Measurements from ENCODE around the gene OPRL1.

Gene OPRL1

GRCh38 chr20:64035066-64035932 is 44.6 kb upstream of the OPRL1 start:
- TF ChIP-seq, protein P1, sequence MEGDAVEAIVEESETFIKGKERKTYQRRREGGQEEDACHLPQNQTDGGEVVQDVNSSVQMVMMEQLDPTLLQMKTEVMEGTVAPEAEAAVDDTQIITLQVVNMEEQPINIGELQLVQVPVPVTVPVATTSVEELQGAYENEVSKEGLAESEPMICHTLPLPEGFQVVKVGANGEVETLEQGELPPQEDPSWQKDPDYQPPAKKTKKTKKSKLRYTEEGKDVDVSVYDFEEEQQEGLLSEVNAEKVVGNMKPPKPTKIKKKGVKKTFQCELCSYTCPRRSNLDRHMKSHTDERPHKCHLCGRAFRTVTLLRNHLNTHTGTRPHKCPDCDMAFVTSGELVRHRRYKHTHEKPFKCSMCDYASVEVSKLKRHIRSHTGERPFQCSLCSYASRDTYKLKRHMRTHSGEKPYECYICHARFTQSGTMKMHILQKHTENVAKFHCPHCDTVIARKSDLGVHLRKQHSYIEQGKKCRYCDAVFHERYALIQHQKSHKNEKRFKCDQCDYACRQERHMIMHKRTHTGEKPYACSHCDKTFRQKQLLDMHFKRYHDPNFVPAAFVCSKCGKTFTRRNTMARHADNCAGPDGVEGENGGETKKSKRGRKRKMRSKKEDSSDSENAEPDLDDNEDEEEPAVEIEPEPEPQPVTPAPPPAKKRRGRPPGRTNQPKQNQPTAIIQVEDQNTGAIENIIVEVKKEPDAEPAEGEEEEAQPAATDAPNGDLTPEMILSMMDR (conservative IDR thresholded peaks at IDR 0.05; ENCODE audit: low read depth, low read length) = no peak
- no peak overlapping the region for H3K4me3 ChIP-seq (ENCODE audit: low read depth, low read length)
- DNase-seq (ENCODE audit: low read depth) = no peak

GRCh38 chr20:64035933-64036345 is 43.9 kb upstream of the OPRL1 start, which contains the start of gene C20orf204:
Gene C20orf204 (plus strand): TSS chr20:64036182. CDS start chr20:64036324, 142 bp downstream.
- DNase-seq (ENCODE audit: low read depth) = no peak

DNA sequence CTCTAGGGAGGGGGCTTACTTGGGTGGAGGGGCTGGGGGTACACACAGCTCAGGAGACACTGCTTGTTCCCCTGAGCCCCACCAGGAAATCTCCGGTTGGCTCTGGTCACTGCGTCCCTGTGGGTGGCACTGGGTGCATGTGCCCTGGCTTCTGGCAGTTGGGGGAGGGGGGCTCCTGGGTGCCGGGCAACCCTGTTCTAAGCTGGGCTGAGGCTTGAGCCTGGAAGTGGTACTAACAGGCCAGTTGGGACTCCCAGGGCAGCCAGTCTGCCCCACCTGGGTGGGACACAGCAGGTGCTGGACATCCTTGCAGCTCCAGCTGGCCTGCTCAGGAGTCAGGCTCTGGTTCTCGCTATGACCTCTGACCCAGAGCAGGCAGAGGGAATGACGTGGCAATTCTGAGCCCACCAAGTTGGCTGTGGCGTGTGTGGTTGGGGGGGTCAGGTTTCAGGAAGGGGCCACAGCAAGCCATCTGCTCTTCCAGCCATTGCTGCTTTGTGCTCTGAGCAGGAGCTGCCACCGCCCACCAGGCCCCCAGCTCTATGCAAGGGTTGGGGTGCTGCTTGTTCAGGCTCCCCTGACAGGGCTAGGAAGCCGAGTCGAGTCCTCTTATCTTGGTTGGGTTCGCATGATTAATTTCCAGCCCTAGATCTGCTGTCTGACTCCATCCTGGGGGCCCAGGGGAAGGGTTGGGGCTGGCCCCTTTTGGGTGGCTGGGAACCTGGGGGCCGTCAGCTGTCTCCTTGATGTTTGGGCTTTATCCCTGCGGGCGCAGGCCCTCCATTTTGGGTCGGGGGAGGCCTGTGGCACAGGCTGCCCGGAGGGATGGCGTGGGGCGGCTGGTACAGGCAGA is 43.3 kb upstream of the OPRL1 start:
- no peak overlapping the region for H3K4me3 ChIP-seq (ENCODE audit: low read depth, low read length)
- TF ChIP-seq, protein P1 (conservative IDR thresholded peaks at IDR 0.05; ENCODE audit: low read depth, low read length) = no peak

More at GRCh38 chr20:64035933-64036345, 43.9 kb upstream of the OPRL1 start, which contains the start of gene C20orf204:
- no peak within 1 kb of the TSS for H3K4me3 ChIP-seq (ENCODE audit: low read depth, low read length)
- TF ChIP-seq, protein P1 (conservative IDR thresholded peaks at IDR 0.05; ENCODE audit: low read depth, low read length) = no peak

GRCh38 chr20:64037199-64037497 is 42.7 kb upstream of the OPRL1 start:
- TF ChIP-seq, protein P1 (conservative IDR thresholded peaks at IDR 0.05; ENCODE audit: low read depth, low read length) = no peak
- DNase-seq (ENCODE audit: low read depth) = no peak
- no peak overlapping the region for H3K4me3 ChIP-seq (ENCODE audit: low read depth, low read length)

More for the DNA sequence above, 43.3 kb upstream of the OPRL1 start:
- DNase-seq (ENCODE audit: low read depth) = no peak

- no peak for DNase-seq (ENCODE audit: low read depth)
- TF ChIP-seq, protein P1 (conservative IDR thresholded peaks at IDR 0.05; ENCODE audit: low read depth, low read length) = no peak
- H3K4me3 ChIP-seq (ENCODE audit: low read depth, low read length) = no peak overlapping the region
Observed at GRCh38 chr20:64037498-64038213, 42.2 kb upstream of the OPRL1 start.

DNA sequence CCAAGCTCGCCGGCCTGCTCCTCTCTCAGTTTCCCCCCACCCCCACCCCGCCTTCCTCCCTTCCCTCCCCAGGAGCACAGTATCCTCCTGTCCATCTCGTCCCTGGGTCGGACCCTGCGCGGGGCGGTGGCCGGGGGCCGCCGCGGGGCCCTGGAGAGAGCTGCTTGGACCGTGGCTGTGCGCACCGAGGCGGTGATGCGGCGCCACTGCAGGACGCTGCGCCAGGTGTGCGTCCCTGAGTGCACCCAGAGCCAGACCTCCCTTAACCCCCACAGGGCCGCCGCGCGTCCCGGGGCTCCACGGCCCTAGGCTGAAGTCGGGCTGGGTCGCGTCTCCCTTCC is 41.7 kb upstream of the OPRL1 start:
- no peak overlapping the region for H3K4me3 ChIP-seq (ENCODE audit: low read depth, low read length)
- DNase-seq (ENCODE audit: low read depth) = no peak
- TF ChIP-seq, protein P1 (conservative IDR thresholded peaks at IDR 0.05; ENCODE audit: low read depth, low read length) = no peak
